Raji (cell line): ENCODE data around the gene MED12L.

Experiments
- POLR2A ChIP-seq: IDR thresholded peaks from 2 replicates; pipeline ENCODE4 v1.6.1; 2011; ENCODE audit warnings: low read depth, low read length, control low read depth; ENCODE audit not compliant: insufficient read depth

MED12L gene

GRCh38 chr3:151421938-151422337 is 336.5 kb downstream of the MED12L start:
- no peak for TF ChIP-seq POLR2A

- TF ChIP-seq POLR2A, result no peak
Observed at GRCh38 chr3:151423091-151423490, 337.6 kb downstream of the MED12L start.

GRCh38 chr3:151425627-151426340 is 340.3 kb downstream of the MED12L start:
- TF ChIP-seq POLR2A, result no peak

GRCh38 chr3:151426341-151426657 is 340.8 kb downstream of the MED12L start:
- TF ChIP-seq POLR2A, result no peak

- TF ChIP-seq POLR2A, result no peak
Observed at GRCh38 chr3:151428386-151428785, 342.9 kb downstream of the MED12L start.

- TF ChIP-seq POLR2A, result no peak
Observed at GRCh38 chr3:151430821-151431484, 345.5 kb downstream of the MED12L start.

GRCh38 chr3:151431940-151432339 is 346.5 kb downstream of the MED12L start:
- no peak for TF ChIP-seq POLR2A

GRCh38 chr3:151432616-151433372 is 347.3 kb downstream of the MED12L start:
- no peak for TF ChIP-seq POLR2A

GRCh38 chr3:151434151-151434890 is 348.9 kb downstream of the MED12L start:
- TF ChIP-seq POLR2A, result no peak

- TF ChIP-seq POLR2A, result no peak
Observed at GRCh38 chr3:151436675-151437446, 351.4 kb downstream of the MED12L start.

- TF ChIP-seq POLR2A, result no peak
Observed at GRCh38 chr3:151437906-151438305, 352.4 kb downstream of the MED12L start.

- TF ChIP-seq POLR2A, result no peak
Observed at GRCh38 chr3:151439652-151440125, 354.2 kb downstream of the MED12L start.

- no peak for TF ChIP-seq POLR2A
Observed at GRCh38 chr3:151440940-151441339, 355.5 kb downstream of the MED12L start.

- no peak for TF ChIP-seq POLR2A
Observed at GRCh38 chr3:151443583-151443982, 358.1 kb downstream of the MED12L start.
